MM.1S (cell line): Measurements from ENCODE around the gene PCF11.

Experiments used
- DNase-seq: peaks from one replicate; pipeline ENCODE4 v3.0.0-alpha.2; 2015
- H2AFZ ChIP-seq: fragments of 300-600 bp; sonication (generic); 2 replicates; pipeline ENCODE4 v1.6.0; 2016; ENCODE audit warnings: antibody characterized with exemption, low read length
- H3F3A ChIP-seq: fragments of 300-600 bp; sonication (generic); 2 replicates; pipeline ENCODE4 v1.6.1; 2016; ENCODE audit warnings: mild to moderate bottlenecking, antibody characterized with exemption, low read length, moderate library complexity, mixed read lengths; ENCODE audit not compliant: insufficient read depth
- H3K27ac ChIP-seq: fragments of 300-600 bp; sonication (generic); 2 replicates; pipeline ENCODE4 v1.5.1; 2016; ENCODE audit warnings: mild to moderate bottlenecking, low read length
- H3K27me3 ChIP-seq: fragments of 300-600 bp; sonication (generic); replicated peaks from 2 replicates; pipeline ENCODE4 v1.6.0; 2016; ENCODE audit warnings: low read length; ENCODE audit not compliant: insufficient read depth
- H3K36me3 ChIP-seq: fragments of 300-600 bp; sonication (generic); replicated peaks from 2 replicates; pipeline ENCODE4 v1.6.1; 2016; ENCODE audit warnings: mild to moderate bottlenecking, low read length, mixed read lengths; ENCODE audit not compliant: insufficient read depth
- H3K4me1 ChIP-seq: fragments of 300-600 bp; sonication (generic); 2 replicates; pipeline ENCODE4 v1.6.1; 2016; ENCODE audit warnings: low read length, mixed read lengths
- H3K4me2 ChIP-seq: fragments of 300-600 bp; sonication (generic); 2 replicates; pipeline ENCODE4 v1.6.0; 2016; ENCODE audit warnings: low read depth, low read length
- H3K4me3 ChIP-seq: fragments of 300-600 bp; sonication (generic); 2 replicates; pipeline ENCODE4 v1.5.1; 2016; ENCODE audit warnings: low read length, mixed read lengths
- H3K79me2 ChIP-seq: fragments of 300-600 bp; sonication (generic); 2 replicates; pipeline ENCODE4 v1.6.1; 2016; ENCODE audit warnings: mixed run types, low read length, mixed read lengths
- H3K9ac ChIP-seq: fragments of 300-600 bp; sonication (generic); 2 replicates; pipeline ENCODE4 v1.6.1; 2016; ENCODE audit warnings: low read length, mixed read lengths
- H3K9me2 ChIP-seq: fragments of 300-600 bp; sonication (generic); replicated peaks from 2 replicates; pipeline ENCODE4 v1.6.1; 2016; ENCODE audit warnings: mild to moderate bottlenecking, low read length, mixed read lengths; ENCODE audit not compliant: insufficient read depth
- H3K9me3 ChIP-seq: fragments of 300-600 bp; sonication (generic); replicated peaks from 2 replicates; pipeline ENCODE4 v1.6.1; 2016; ENCODE audit warnings: mild to moderate bottlenecking, low read length, mixed read lengths; ENCODE audit not compliant: insufficient read depth
- H4K20me1 ChIP-seq: fragments of 300-600 bp; sonication (generic); 2 replicates; pipeline ENCODE4 v1.6.1; 2016; ENCODE audit warnings: mild to moderate bottlenecking, low read length, moderate library complexity, mixed read lengths; ENCODE audit not compliant: insufficient read depth
- CTCF ChIP-seq: fragments of 300-600 bp; sonication (generic); IDR thresholded peaks from 2 replicates; pipeline ENCODE4 v1.5.1; 2016; ENCODE audit warnings: antibody characterized with exemption, low read length, mixed read lengths
- EZH2 ChIP-seq: fragments of 300-600 bp; sonication (generic); optimal IDR thresholded peaks from 2 replicates; pipeline ENCODE3; 2017; ENCODE audit warnings: low read depth, mild to moderate bottlenecking, antibody characterized with exemption, low read length, mixed read lengths
- EZH2phosphoT487 ChIP-seq: fragments of 300-600 bp; sonication (generic); IDR thresholded peaks from 2 replicates; pipeline ENCODE4 v1.6.1; 2018; ENCODE audit warnings: antibody characterized with exemption, low read length

PCF11 gene

GRCh38 chr11:83156996-83157593 is at the start of gene PCF11:
Gene PCF11 (plus strand): TSS chr11:83157131. CDS start chr11:83157440, 309 bp downstream.
- H3K9me2 ChIP-seq, result no peaks in the 10 kb centered on the region
- no peaks in the 10 kb centered on the region for H3K9me3 ChIP-seq
- no peaks in the 10 kb centered on the region for H3K27me3 ChIP-seq
- H3K27ac ChIP-seq, result peak within 1 kb of the TSS; percentile 89
- peaks cover 49% of the 10 kb centered on the region for H3F3A ChIP-seq
- H3K4me2 ChIP-seq, result peak within 1 kb of the TSS; percentile 65
- H2AFZ ChIP-seq, result peak within 1 kb of the TSS; percentile 56
- no peak for TF ChIP-seq EZH2phosphoT487
- TF ChIP-seq CTCF, result no peak
- TF ChIP-seq EZH2, result no peak
- H3K4me1 ChIP-seq, result peaks cover 27% of the 10 kb centered on the region
- H3K79me2 ChIP-seq, result peaks cover 52% of the 10 kb centered on the region
- H3K36me3 ChIP-seq, result no peaks in the 10 kb centered on the region; the same call in 1 of the 2 replicates
- no peak for DNase-seq
- peaks cover 19% of the 10 kb centered on the region for H4K20me1 ChIP-seq
- peak within 1 kb of the TSS; percentile 98 for H3K9ac ChIP-seq
- peak within 1 kb of the TSS; percentile 98 for H3K4me3 ChIP-seq

GRCh38 chr11:83112886-83113285 is 44.0 kb upstream of the PCF11 start:
- Histone ChIP-seq H3F3A (peaks cover 11% of the 10 kb centered on the region), H2AFZ (no peak overlapping the region), H3K36me3 (no peaks in the 10 kb centered on the region), H4K20me1 (no peaks in the 10 kb centered on the region), H3K4me2 (no peak overlapping the region), H3K4me1 (peaks cover 21% of the 10 kb centered on the region), H3K27me3 (no peaks in the 10 kb centered on the region), H3K9me2 (no peaks in the 10 kb centered on the region), H3K79me2 (no peaks in the 10 kb centered on the region), H3K27ac (no peak overlapping the region), H3K9me3 (no peaks in the 10 kb centered on the region), H3K4me3 (no peak overlapping the region), H3K9ac (no peak overlapping the region)
- no peak for DNase-seq
- no peak for TF ChIP-seq EZH2
- no peak for TF ChIP-seq EZH2phosphoT487

GRCh38 chr11:83115026-83115425 is 41.9 kb upstream of the PCF11 start:
- Histone ChIP-seq H2AFZ (no peak overlapping the region), H3K4me3 (no peak overlapping the region), H3K4me2 (no peak overlapping the region), H3K9me3 (no peaks in the 10 kb centered on the region), H3K79me2 (no peaks in the 10 kb centered on the region), H3K9ac (no peak overlapping the region), H3F3A (peaks cover 22% of the 10 kb centered on the region), H3K9me2 (no peaks in the 10 kb centered on the region), H3K4me1 (peaks cover 33% of the 10 kb centered on the region), H3K27me3 (no peaks in the 10 kb centered on the region), H3K36me3 (no peaks in the 10 kb centered on the region), H4K20me1 (no peaks in the 10 kb centered on the region), H3K27ac (no peak overlapping the region)
- no peak for DNase-seq
- TF ChIP-seq EZH2 (no peak), EZH2phosphoT487 (no peak), CTCF (no peak)

- H3K36me3 ChIP-seq, result no peaks in the 10 kb centered on the region
- H3K79me2 ChIP-seq, result no peaks in the 10 kb centered on the region
- no peak overlapping the region for H3K27ac ChIP-seq
- no peak overlapping the region for H3K9ac ChIP-seq
- no peak overlapping the region for H2AFZ ChIP-seq
- no peak for TF ChIP-seq CTCF
- TF ChIP-seq EZH2phosphoT487, result no peak
- TF ChIP-seq EZH2, result no peak
- peaks cover 37% of the 10 kb centered on the region for H3K4me1 ChIP-seq
- H3K4me2 ChIP-seq, result no peak overlapping the region
- DNase-seq, result no peak
- no peaks in the 10 kb centered on the region for H3K27me3 ChIP-seq
- H3K4me3 ChIP-seq, result no peak overlapping the region
- no peaks in the 10 kb centered on the region for H3K9me2 ChIP-seq
- H3K9me3 ChIP-seq, result no peaks in the 10 kb centered on the region
- peaks cover 22% of the 10 kb centered on the region for H3F3A ChIP-seq
- no peaks in the 10 kb centered on the region for H4K20me1 ChIP-seq
Observed at GRCh38 chr11:83115551-83115950, 41.4 kb upstream of the PCF11 start.
